NCI-H146 (cell line): ENCODE data around the gene COL26A1.
"Not testable (repeated sequence)": the region's sequence is repeated elsewhere in the genome, so short reads cannot be mapped to it uniquely, and the experiment has no call there.

Experiments used
- DNase-seq: peaks from one replicate; lab custom pipeline; 2025; lab: John Stamatoyannopoulos, UW

COL26A1 gene

GRCh38 chr7:101402081-101402779 is 39.6 kb downstream of the COL26A1 start:
- DNase-seq, result no peak

- DNase-seq, result no peak
Measured at GRCh38 chr7:101402835-101403234, 40.2 kb downstream of the COL26A1 start.

GRCh38 chr7:101405474-101406067 is 42.9 kb downstream of the COL26A1 start:
- DNase-seq, result no peak

- no peak for DNase-seq
Measured at GRCh38 chr7:101410743-101411507, 48.2 kb downstream of the COL26A1 start.

- DNase-seq, result no peak
Measured at GRCh38 chr7:101411508-101411874, 48.8 kb downstream of the COL26A1 start.

GRCh38 chr7:101412976-101413375 is 50.3 kb downstream of the COL26A1 start:
- DNase-seq, result no peak

GRCh38 chr7:101418694-101419093 is 56.0 kb downstream of the COL26A1 start:
- no peak for DNase-seq

- DNase-seq, result no peak
Measured at GRCh38 chr7:101419831-101420230, 57.2 kb downstream of the COL26A1 start.

GRCh38 chr7:101420436-101420835 is 57.8 kb downstream of the COL26A1 start:
- no peak for DNase-seq

GRCh38 chr7:101422356-101423195 is 59.9 kb downstream of the COL26A1 start:
- no peak for DNase-seq

GRCh38 chr7:101426303-101427011 is 63.8 kb downstream of the COL26A1 start:
- DNase-seq, result no peak

GRCh38 chr7:101428093-101428866 is 65.6 kb downstream of the COL26A1 start:
- no peak for DNase-seq

- no peak for DNase-seq
Measured at GRCh38 chr7:101432316-101432715, 69.6 kb downstream of the COL26A1 start.

GRCh38 chr7:101433688-101434087 is 71.0 kb downstream of the COL26A1 start:
- DNase-seq, result no peak

GRCh38 chr7:101434155-101434554 is 71.5 kb downstream of the COL26A1 start:
- not testable (repeated sequence) for DNase-seq

GRCh38 chr7:101435461-101436220 is 73.0 kb downstream of the COL26A1 start:
- DNase-seq, result no peak

- no peak for DNase-seq
Measured at GRCh38 chr7:101436221-101436735, 73.6 kb downstream of the COL26A1 start.

- DNase-seq, result no peak
Measured at GRCh38 chr7:101436857-101437576, 74.3 kb downstream of the COL26A1 start.

GRCh38 chr7:101441890-101442289 is 79.2 kb downstream of the COL26A1 start:
- DNase-seq, result no peak
